OCI-LY7 (cell line): Measurements from ENCODE around the gene SLC25A1. TPM values are rescaled to one million over a fixed set of nuclear protein-coding genes. Genes with fewer than 3 reads are reported as not detected.

Source experiments
- Bru-seq: library from RNA; stranded (reverse); fragments of 400-500 nt; gene quantifications from one replicate; lab custom pipeline; 2021; lab: Mats Ljungman, UMichigan
- BruChase-seq, 2 experiments: library from RNA; stranded (reverse); fragments of 400-500 nt; gene quantifications; one replicate each; lab custom pipeline; 2021; lab: Mats Ljungman, UMichigan
- BruUV-seq: library from RNA; stranded (reverse); fragments of 400-500 nt; replicated peaks from 2 replicates; lab custom pipeline; 2021; lab: Mats Ljungman, UMichigan
- CTCF ChIA-PET: fragments of 300-600 bp; sonication (Branson Sonifier 250); formaldehyde crosslinking; loops from one replicate; lab custom pipeline; 2022; ENCODE audit warnings: antibody characterized with exemption; ENCODE audit not compliant: unreplicated experiment; lab: Charles Lee
- POLR2A ChIA-PET: fragments of 300-600 bp; sonication (Branson Sonifier 250); formaldehyde crosslinking; loops from one replicate; lab custom pipeline; 2022; ENCODE audit warnings: antibody characterized with exemption; lab: Charles Lee
- DNase-seq: peaks from one replicate; pipeline ENCODE4 v3.0.0-alpha.2; 2015; ENCODE audit warnings: low spot score
- H2AFZ ChIP-seq: fragments of 200-600 bp; sonication (generic), shearing (Covaris generic); 2 replicates; pipeline ENCODE4 v1.6.1; 2014; ENCODE audit warnings: mild to moderate bottlenecking, antibody characterized with exemption, low read length, moderate library complexity
- H3K27ac ChIP-seq: fragments of 200-600 bp; sonication (generic); 2 replicates; pipeline ENCODE4 v1.5.1; 2014; ENCODE audit warnings: mixed run types, low read depth, mild to moderate bottlenecking, moderate library complexity, low read length, inconsistent platforms; ENCODE audit not compliant: poor library complexity, severe bottlenecking
- H3K36me3 ChIP-seq: fragments of 200-600 bp; sonication (generic); 2 replicates; pipeline ENCODE4 v1.6.1; 2014; ENCODE audit warnings: mild to moderate bottlenecking, antibody characterized with exemption, low read length, moderate library complexity, mixed read lengths; ENCODE audit not compliant: insufficient read depth
- H3K4me1 ChIP-seq: fragments of 200-600 bp; sonication (generic); 2 replicates; pipeline ENCODE4 v1.5.1; 2014; ENCODE audit warnings: mild to moderate bottlenecking, low read length; ENCODE audit not compliant: insufficient read depth, poor library complexity, severe bottlenecking
- H3K4me2 ChIP-seq: fragments of 200-600 bp; sonication (generic); 2 replicates; pipeline ENCODE4 v1.6.1; 2014; ENCODE audit warnings: mild to moderate bottlenecking, low read length
- H3K4me3 ChIP-seq: fragments of 200-600 bp; sonication (generic); 2 replicates; pipeline ENCODE4 v1.5.1; 2014; ENCODE audit warnings: mild to moderate bottlenecking, low read depth, low read length; ENCODE audit not compliant: poor library complexity, severe bottlenecking
- H3K79me2 ChIP-seq: fragments of 200-600 bp; sonication (generic); 2 replicates; pipeline ENCODE4 v1.6.1; 2016; ENCODE audit warnings: low read depth, mild to moderate bottlenecking, low read length, moderate library complexity, mixed read lengths; ENCODE audit not compliant: insufficient read depth
- H3K9me2 ChIP-seq: fragments of 200-600 bp; sonication (generic); 2 replicates; pipeline ENCODE4 v1.6.1; 2016; ENCODE audit warnings: mild to moderate bottlenecking, low read length, mixed read lengths; ENCODE audit not compliant: insufficient read depth
- H3K9me3 ChIP-seq: fragments of 200-600 bp; sonication (generic); 2 replicates; pipeline ENCODE4 v1.6.1; 2014; ENCODE audit warnings: mild to moderate bottlenecking, mixed run types, low read length, mixed read lengths
- H4K20me1 ChIP-seq: fragments of 200-600 bp; sonication (generic); 2 replicates; pipeline ENCODE4 v1.6.1; 2014; ENCODE audit warnings: mild to moderate bottlenecking, antibody characterized with exemption, low read length, moderate library complexity, mixed read lengths; ENCODE audit not compliant: insufficient read depth
- CTCF ChIP-seq: fragments of 200-600 bp; sonication (generic); conservative IDR thresholded peaks from 2 replicates; pipeline ENCODE4 v1.5.1; 2014; ENCODE audit warnings: mild to moderate bottlenecking, antibody characterized with exemption, low read length, moderate library complexity, mixed read lengths
- EZH2phosphoT487 ChIP-seq: fragments of 200-600 bp; sonication (generic); IDR thresholded peaks from 2 replicates; pipeline ENCODE4 v1.6.1; 2018; ENCODE audit warnings: low read depth, borderline replicate concordance, mild to moderate bottlenecking, mixed run types, antibody characterized with exemption, low read length, moderate library complexity, mixed read lengths
- intact Hi-C: fragments of 100-400 bp; cut with micrococcal nuclease; formaldehyde crosslinking; loops from one replicate; pipeline ENCODE4 v1.10.0; 2022; ENCODE audit not compliant: unreplicated experiment
- long read RNA-seq: library from polyadenylated mRNA; stranded (forward); transcript quantifications from one replicate; pipeline ENCODE4 v2.0.0, GENCODE V29; 2022
- total RNA-seq, 2 experiments: library from RNA; depleted of rRNA in 1 of 2; stranded (reverse); fragments of >200 nt in 1 of 2; shearing (Covaris generic) in 1 of 2; gene quantifications; 2 replicates each; pipeline ENCODE4 v1.2.3, GENCODE V29; 2014 to 2022

SLC25A1 gene
- total RNA-seq (2014; rRNA removed; shearing (Covaris generic)), result 52.4 and 59.5 TPM in 2 replicates
- total RNA-seq (2022), result 106 and 117 TPM in 2 replicates
- percentile 60 among the genes with signal in this experiment for Bru-seq, nascent RNA
- BruChase-seq, experiment 1, labeled RNA remaining after a 6-hour chase, result percentile 84 among the genes with signal in this experiment
- percentile 66 among the genes with signal in this experiment for BruChase-seq, experiment 2, labeled RNA remaining after a 2-hour chase
- long read RNA-seq, transcript SLC25A1-202 (9 exons, 1,514 nt), result minor isoform, 9 of 280 reads
- long read RNA-seq, transcript SLC25A1-201 (9 exons, 1,648 nt), result major isoform, 203 of 280 reads
- long read RNA-seq, partial matches to known transcripts, result 30 of 280 reads
- long read RNA-seq, other reads (novel, unspliced or antisense), result 38 of 280 reads

- Histone ChIP-seq H3K4me1 (peaks cover 70% of the 10 kb centered on the region), H3K4me3 (peak within 1 kb of the TSS; percentile 88), H3K79me2 (peaks cover 25% of the 10 kb centered on the region), H3K4me2 (peak within 1 kb of the TSS; percentile 96), H3K27ac (peak within 1 kb of the TSS; percentile 63), H2AFZ (peak within 1 kb of the TSS; percentile 81), H3K9me3 (no peaks in the 10 kb centered on the region), H3K36me3 (peaks cover 22% of the 10 kb centered on the region; the same call in 1 of the 2 replicates), H3K9me2 (no peaks in the 10 kb centered on the region), H4K20me1 (no peaks in the 10 kb centered on the region)
- no peak for TF ChIP-seq EZH2phosphoT487
- no TSS peak for BruUV-seq
- intact Hi-C loops, result loop anchor here (5.0 kb wide), 3 partner anchors 113 to 268 kb away; partner anchors contain the start of genes C22orf39, CLTCL1, HIRA and MRPL40
- ChIA-PET CTCF (interaction anchor here (0.6 to 1.3 kb wide), 3 partner anchors 8 to 222 kb away, joined by 3 to 12 read pairs (median 3); no protein-coding TSS in a partner anchor), POLR2A (interaction anchor here (0.6 to 1.8 kb wide), 5 partner anchors 15 to 301 kb away, joined by 3 to 8 read pairs (median 4); partner anchors contain the start of genes CDC45 and ESS2)
- DNase-seq, result peak; percentile 93
Measured at GRCh38 chr22:19178657-19179496, at the start of gene SLC25A1. TSS of gene SLC25A1 (minus strand) at chr22:19178736. CDS start at chr22:19178673, 63 bp downstream.

GRCh38 chr22:19228179-19228578 lies 49.6 kb upstream of the SLC25A1 start:
- Histone ChIP-seq H3K4me2 (no peak overlapping the region), H3K9me2 (no peaks in the 10 kb centered on the region), H3K4me1 (no peaks in the 10 kb centered on the region), H2AFZ (no peak overlapping the region), H3K27ac (no peak overlapping the region), H3K4me3 (no peak overlapping the region), H4K20me1 (no peaks in the 10 kb centered on the region), H3K9me3 (no peaks in the 10 kb centered on the region), H3K79me2 (no peaks in the 10 kb centered on the region), H3K36me3 (no peaks in the 10 kb centered on the region)
- ChIA-PET CTCF (no interaction called here), POLR2A (no interaction called here)
- no TSS peak for BruUV-seq
- intact Hi-C loops, result no loop called here
- no peak for TF ChIP-seq CTCF
- TF ChIP-seq EZH2phosphoT487, result no peak
- DNase-seq, result no peak

- H3K4me3 ChIP-seq, result no peak overlapping the region
- BruUV-seq, result no TSS peak
- H2AFZ ChIP-seq, result no peak overlapping the region
- no peaks in the 10 kb centered on the region for H3K79me2 ChIP-seq
- POLR2A ChIA-PET, result interaction anchor here (0.7 kb wide), 2 partner anchors 35 to 52 kb away, joined by 3 read pairs; no protein-coding TSS in a partner anchor
- H3K27ac ChIP-seq, result no peak overlapping the region
- intact Hi-C loops, result no loop called here
- no peaks in the 10 kb centered on the region for H3K4me1 ChIP-seq
- CTCF ChIA-PET, result no interaction called here
- no peak for DNase-seq
- TF ChIP-seq CTCF (no peak), EZH2phosphoT487 (no peak)
- no peaks in the 10 kb centered on the region for H3K9me3 ChIP-seq
- H4K20me1 ChIP-seq, result no peaks in the 10 kb centered on the region
- H3K4me2 ChIP-seq, result no peak overlapping the region
- H3K9me2 ChIP-seq, result no peaks in the 10 kb centered on the region
- H3K36me3 ChIP-seq, result no peaks in the 10 kb centered on the region
Measured at GRCh38 chr22:19226428-19226827, 47.9 kb upstream of the SLC25A1 start.
